SK-N-SH (cell line): ENCODE measurements around the gene SUN2. TPM values are rescaled to one million over a fixed set of nuclear protein-coding genes. Genes with fewer than 3 reads are reported as not detected.

ENCODE experiments used
- CTCF ChIA-PET: fragments of 300-600, 350-600 bp; formaldehyde crosslinking; extraction: SDS; loops from one replicate; lab custom pipeline; 2021; lab: Yijun Ruan, JAX
- POLR2A ChIA-PET: fragments of 350-600 bp; sonication (Branson Sonifier 250); formaldehyde crosslinking; extraction: SDS; loops from one replicate; lab custom pipeline; 2020; ENCODE audit warnings: antibody characterized with exemption, inconsistent platforms; lab: Yijun Ruan, JAX
- DNase-seq: peaks from one replicate; pipeline ENCODE4 v3.0.0; 2012
- H2AFZ ChIP-seq: fragments of 200-600 bp; sonication (generic); 2 replicates; pipeline ENCODE4 v1.8.1; 2016; ENCODE audit warnings: antibody characterized with exemption, mild to moderate bottlenecking, low read depth
- H3F3A ChIP-seq: fragments of 200-600 bp; sonication (generic); replicated peaks from 2 replicates; pipeline ENCODE3; 2016; ENCODE audit warnings: antibody characterized with exemption, mild to moderate bottlenecking; ENCODE audit not compliant: insufficient read depth
- H3K27ac ChIP-seq, 2 experiments: fragments of 200-500 bp in 1 of 2; fragments of 200-600 bp in 1 of 2; sonication (Bioruptor generic) in 1 of 2; sonication (generic), shearing (Covaris generic) in 1 of 2; 2 replicates each; pipeline versions ENCODE4 v1.5.1 to v1.6.1; 2014 to 2016; ENCODE audit warnings: low read depth in 2 of 2, inconsistent platforms in 1 of 2, low read length in 1 of 2, mild to moderate bottlenecking in 1 of 2, mixed read lengths in 1 of 2
- H3K27me3 ChIP-seq: fragments of 200-600 bp; sonication (generic), shearing (Covaris generic); 2 replicates; pipeline ENCODE4 v1.6.1; 2016; ENCODE audit warnings: mixed run types; ENCODE audit not compliant: insufficient read depth
- H3K36me3 ChIP-seq, 2 experiments: fragments of 200-500 bp in 1 of 2; fragments of 200-600 bp in 1 of 2; sonication (Bioruptor generic) in 1 of 2; sonication (generic) in 1 of 2; replicated peaks in 1 of 2; 2 replicates each; pipeline versions ENCODE3 to v1.5.1; 2014 to 2016; ENCODE audit warnings: low read length in 1 of 2, mild to moderate bottlenecking in 1 of 2; ENCODE audit not compliant: insufficient read depth in 2 of 2, control insufficient read depth in 1 of 2
- H3K4me1 ChIP-seq, 2 experiments: fragments of 200-500 bp in 1 of 2; fragments of 200-600 bp in 1 of 2; sonication (Bioruptor generic) in 1 of 2; sonication (generic), shearing (Covaris generic) in 1 of 2; 2 replicates each; pipeline versions ENCODE4 v1.5.1 to v1.6.1; 2014 to 2016; ENCODE audit warnings: low read depth in 1 of 2, low read length in 1 of 2, mixed run types in 1 of 2; ENCODE audit not compliant: insufficient read depth in 2 of 2, control insufficient read depth in 1 of 2
- H3K4me2 ChIP-seq: fragments of 200-600 bp; sonication (generic), shearing (Covaris generic); 2 replicates; pipeline ENCODE4 v1.6.1; 2017; ENCODE audit warnings: mixed run types
- H3K4me3 ChIP-seq, 2 experiments: fragments of 200-500 bp in 1 of 2; fragments of 200-600 bp in 1 of 2; sonication (Bioruptor generic) in 1 of 2; sonication (generic), shearing (Covaris generic) in 1 of 2; 2 replicates each; pipeline versions ENCODE4 v1.5.1 to v1.8.1; 2014 to 2016; ENCODE audit warnings: low read depth in 2 of 2, inconsistent platforms in 1 of 2, low read length in 1 of 2, mild to moderate bottlenecking in 1 of 2, mixed read lengths in 1 of 2, moderate library complexity in 1 of 2
- H3K79me2 ChIP-seq: fragments of 200-600 bp; sonication (generic); 2 replicates; pipeline ENCODE4 v1.8.1; 2017; ENCODE audit warnings: mild to moderate bottlenecking; ENCODE audit not compliant: insufficient read depth
- H3K9ac ChIP-seq: fragments of 200-600 bp; sonication (generic); 2 replicates; pipeline ENCODE4 v1.6.1; 2017; ENCODE audit warnings: mixed run types
- H3K9me2 ChIP-seq: fragments of 200-600 bp; sonication (generic); 2 replicates; pipeline ENCODE4 v1.6.1; 2017; ENCODE audit warnings: mixed run types
- H3K9me3 ChIP-seq: fragments of 200-600 bp; sonication (generic); 2 replicates; pipeline ENCODE4 v1.6.1; 2017; ENCODE audit warnings: mixed run types, mild to moderate bottlenecking, moderate library complexity
- H4K20me1 ChIP-seq: fragments of 200-600 bp; sonication (generic); 2 replicates; pipeline ENCODE4 v1.6.1; 2017; ENCODE audit warnings: mild to moderate bottlenecking, mixed run types; ENCODE audit not compliant: insufficient read depth
- CHD2 ChIP-seq: fragments of 150-350 bp; IDR thresholded peaks from 2 replicates; pipeline ENCODE4 v1.6.1; 2018; ENCODE audit warnings: low read length; ENCODE audit not compliant: partially characterized antibody
- CTCF ChIP-seq: fragments of 200-600 bp; sonication (generic); IDR thresholded peaks from 2 replicates; pipeline ENCODE4 v1.6.1; 2017; ENCODE audit warnings: antibody characterized with exemption, mild to moderate bottlenecking, moderate library complexity
- ELF1 ChIP-seq: IDR thresholded peaks from 2 replicates; pipeline ENCODE4 v1.4.0; 2012
- EP300 ChIP-seq, 2 experiments: IDR thresholded peaks; 2 replicates each; pipeline versions ENCODE4 v1.4.0 to v1.6.1; 2012; ENCODE audit warnings: borderline replicate concordance in 1 of 2, low read depth in 1 of 2, low read length in 1 of 2
- EZH2phosphoT487 ChIP-seq: fragments of 200-600 bp; sonication (generic); IDR thresholded peaks from 2 replicates; pipeline ENCODE4 v1.6.1; 2017; ENCODE audit warnings: low read depth, mixed run types, mild to moderate bottlenecking, antibody characterized with exemption, moderate library complexity, borderline replicate concordance
- FOXJ3 ChIP-seq: sonication (generic); formaldehyde crosslinking; IDR thresholded peaks from 2 replicates; pipeline ENCODE4 v1.5.1; 2020; ENCODE audit warnings: mild to moderate bottlenecking, missing genetic modification reagents
- GABPA ChIP-seq: IDR thresholded peaks from 2 replicates; pipeline ENCODE4 v1.4.0; 2012; ENCODE audit warnings: low read depth, mild to moderate bottlenecking
- MAX ChIP-seq: IDR thresholded peaks from 2 replicates; pipeline ENCODE4 v1.4.0; 2012; ENCODE audit warnings: low read depth
- MEF2A ChIP-seq: IDR thresholded peaks from 2 replicates; pipeline ENCODE4 v1.4.0; 2012; ENCODE audit warnings: low read depth, borderline replicate concordance
- NFIC ChIP-seq: IDR thresholded peaks from 2 replicates; pipeline ENCODE4 v1.4.0; 2012; ENCODE audit warnings: borderline replicate concordance
- PBX3 ChIP-seq: IDR thresholded peaks from 2 replicates; pipeline ENCODE4; 2012
- POLR2AphosphoS5 ChIP-seq: IDR thresholded peaks from 2 replicates; pipeline ENCODE4 v1.6.1; 2012; ENCODE audit warnings: low read depth, low read length
- RAD21 ChIP-seq: IDR thresholded peaks from 2 replicates; pipeline ENCODE4 v1.6.1; 2012; ENCODE audit warnings: mild to moderate bottlenecking, low read length
- RFX5 ChIP-seq: IDR thresholded peaks from 2 replicates; pipeline ENCODE4 v1.6.1; 2012; ENCODE audit warnings: mild to moderate bottlenecking, improper control_type of control experiment, low read length
- RXRA ChIP-seq: IDR thresholded peaks from 2 replicates; pipeline ENCODE4 v1.4.0; 2012; ENCODE audit warnings: low read depth, mild to moderate bottlenecking, borderline replicate concordance
- TCF12 ChIP-seq: IDR thresholded peaks from 2 replicates; pipeline ENCODE4 v1.4.0; 2012
- USF1 ChIP-seq: IDR thresholded peaks from 2 replicates; pipeline ENCODE4 v1.4.0; 2012; ENCODE audit warnings: low read depth, borderline replicate concordance
- USF2 ChIP-seq: fragments of 150-350 bp; IDR thresholded peaks from 2 replicates; pipeline ENCODE4 v1.6.1; 2017; ENCODE audit warnings: antibody characterized with exemption, low read length, low read depth, borderline replicate concordance
- WGBS: methylation state at CpG from one replicate; pipeline ENCODE4 v1.1.6; 2017; ENCODE audit warnings: low lambda C conversion rate; 5-methylcytosine and 5-hydroxymethylcytosine counted together
- polyA plus RNA-seq, 3 experiments: library from polyadenylated mRNA; depleted of rRNA; stranded (reverse); fragments of >200 nt; gene quantifications; 2 replicates each; pipeline ENCODE4 v1.2.3, GENCODE V29; 2012

The SUN2 gene
- polyA plus RNA-seq, 1 of the 3 experiments (the other 2 are of a cell fraction) = 10.2 TPM

- Histone ChIP-seq H4K20me1 (no peaks in the 10 kb centered on the region), H3K9me2 (no peaks in the 10 kb centered on the region), H3K36me3 (no peaks in the 10 kb centered on the region), H3K4me2 (no peak overlapping the region), H3F3A (no peaks in the 10 kb centered on the region), H3K4me1 (peaks cover 0 to 3% of the 10 kb centered on the region in 2 experiments; a peak in 1 of 4 replicates), H3K9ac (no peak overlapping the region), H3K27me3 (no peaks in the 10 kb centered on the region), H3K79me2 (no peaks in the 10 kb centered on the region), H3K27ac (no peak overlapping the region), H2AFZ (no peak overlapping the region), H3K9me3 (no peaks in the 10 kb centered on the region), H3K4me3 (no peak overlapping the region)
- CTCF ChIA-PET = interaction anchor here (0.9 to 4.1 kb wide), 12 partner anchors 9 to 367 kb away, joined by 3 to 47 read pairs (median 10); partner anchors contain the start of genes CBX6 and NPTXR
- TF ChIP-seq FOXJ3 (no peak), USF2 (no peak), EP300 (IDR thresholded peaks at IDR 0.05; ENCODE audit: borderline replicate concordance in 1 of 2, low read depth in 1 of 2, low read length in 1 of 2) (no peak), EZH2phosphoT487 (no peak), POLR2AphosphoS5 (no peak), CHD2 (no peak), RXRA (no peak), RAD21 (no peak), ELF1 (no peak), RFX5 (no peak), MAX (no peak), NFIC (no peak), PBX3 (no peak), USF1 (no peak), TCF12 (no peak), MEF2A (no peak), CTCF (no peak), GABPA (no peak)
- 86% methylated on average over 11 of the region's 11 CpGs for WGBS
- DNase-seq = no peak
- POLR2A ChIA-PET = no interaction called here
Measured at GRCh38 chr22:38768036-38768435, 12.2 kb upstream of the SUN2 start.
